Measurements from ENCODE around the gene SFRP5. TPM values are rescaled to one million over a fixed set of nuclear protein-coding genes. Genes with fewer than 3 reads are reported as not detected.
A peak's percentile ranks its signal among the peaks of the same experiment; 100 is the strongest.

SFRP5 gene
- total RNA-seq, 4 donors from 2014 or later: 11.9 to 34.4 (median 18.2) TPM

- 0% methylated on average over 3 of the region's 72 CpGs; no CpG with 5 or more reads in 1 of the 2 donors for WGBS, 2 donors (ENCODE audit: low coverage in 1 of 2)
- Histone ChIP-seq H3K36me3 (peaks cover 0 to 32% of the 10 kb centered on the region in 2 donors), H3K9me3 (no peaks in the 10 kb centered on the region), H3K4me3 (peak within 1 kb of the TSS; percentile 92 to 97), H3K27ac (peak within 1 kb of the TSS; percentile 78 to 97 (median 94)), H3K4me1 (peaks cover 7 to 34% (median 11%) of the 10 kb centered on the region in 3 donors), H3K27me3 (no peaks in the 10 kb centered on the region)
- no peak for TF ChIP-seq EP300 (IDR thresholded peaks at IDR 0.05)
- TF ChIP-seq CTCF (IDR thresholded peaks at IDR 0.05): no peak
- TF ChIP-seq POLR2A (IDR thresholded peaks at IDR 0.05): peak; percentile 97 to 98
- TF ChIP-seq POLR2AphosphoS5 (IDR thresholded peaks at IDR 0.05): peak; percentile 99
- peak; percentile 96 for ATAC-seq
These were observed 34.7 kb downstream of the SFRP5 start, which contains the start of gene ZFYVE27 for GRCh38 chr10:97736902-97737769. Gene ZFYVE27, plus strand, starts transcription at chr10:97737128. Its CDS starts 1,350 bp downstream, at chr10:97738478.

- WGBS, 2 donors (ENCODE audit: low coverage in 1 of 2): 50 to 60% methylated on average over 2 to 9 of the region's 13 CpGs
- ATAC-seq: peak; percentile 39
- peak overlapping the region; percentile 92 to 97 for H3K4me3 ChIP-seq
These were observed 35.3 kb downstream of the SFRP5 start for GRCh38 chr10:97736403-97736901.

GRCh38 chr10:97734021-97734420 lies 37.8 kb downstream of the SFRP5 start:
- TF ChIP-seq POLR2A (IDR thresholded peaks at IDR 0.05) (no peak), CTCF (IDR thresholded peaks at IDR 0.05) (no peak), POLR2AphosphoS5 (IDR thresholded peaks at IDR 0.05) (no peak), EP300 (IDR thresholded peaks at IDR 0.05) (no peak)
- Histone ChIP-seq H3K9me3 (no peaks in the 10 kb centered on the region), H3K27me3 (no peaks in the 10 kb centered on the region), H3K27ac (no peak overlapping the region), H3K4me3 (no peak overlapping the region), H3K4me1 (peaks cover 7 to 31% (median 14%) of the 10 kb centered on the region in 3 donors), H3K36me3 (peaks cover 0 to 7% of the 10 kb centered on the region in 2 donors)
- 78 to 85% methylated on average over 6 of the region's 6 CpGs for WGBS, 2 donors (ENCODE audit: low coverage in 1 of 2)
- ATAC-seq: no peak

More at GRCh38 chr10:97736403-97736901, 35.3 kb downstream of the SFRP5 start:
- Histone ChIP-seq H3K27ac (peak overlapping the region in 3 of 4 donors; percentile 94 to 97 (median 95)), H3K4me1 (peaks cover 7 to 41% (median 14%) of the 10 kb centered on the region in 3 donors), H3K36me3 (peaks cover 0 to 26% of the 10 kb centered on the region in 2 donors), H3K9me3 (no peaks in the 10 kb centered on the region), H3K27me3 (no peaks in the 10 kb centered on the region)
- TF ChIP-seq POLR2A (IDR thresholded peaks at IDR 0.05) (no peak), POLR2AphosphoS5 (IDR thresholded peaks at IDR 0.05) (no peak), CTCF (IDR thresholded peaks at IDR 0.05) (no peak), EP300 (IDR thresholded peaks at IDR 0.05) (no peak)

GRCh38 chr10:97733256-97733655 lies 38.5 kb downstream of the SFRP5 start:
- ATAC-seq: no peak
- TF ChIP-seq CTCF (IDR thresholded peaks at IDR 0.05): no peak
- no peak for TF ChIP-seq POLR2AphosphoS5 (IDR thresholded peaks at IDR 0.05)
- no peak for TF ChIP-seq POLR2A (IDR thresholded peaks at IDR 0.05)
- TF ChIP-seq EP300 (IDR thresholded peaks at IDR 0.05): no peak
- Histone ChIP-seq H3K4me3 (no peak overlapping the region), H3K4me1 (peaks cover 4 to 23% (median 11%) of the 10 kb centered on the region in 3 donors), H3K9me3 (no peaks in the 10 kb centered on the region), H3K36me3 (no peaks in the 10 kb centered on the region), H3K27me3 (no peaks in the 10 kb centered on the region), H3K27ac (no peak overlapping the region)
- WGBS, 2 donors (ENCODE audit: low coverage in 1 of 2): 84 to 86% methylated on average over 4 of the region's 5 CpGs

Measured in gastroesophageal sphincter (tissue), 4 donors.